H9 (cell line): Measurements from ENCODE around the gene TRPM3. TPM values are rescaled to one million over a fixed set of nuclear protein-coding genes. Genes with fewer than 3 reads are reported as not detected.

Experiments used
- DNase-seq: peaks from one replicate; pipeline ENCODE4 v3.0.0-alpha.2; 2017
- H2AFZ ChIP-seq: one replicate; pipeline ENCODE4 v1.6.1; 2013; ENCODE audit warnings: mild to moderate bottlenecking, low read length, control low read depth, moderate library complexity
- H2AK5ac ChIP-seq: 2 replicates; pipeline ENCODE4 v1.6.1; 2013; ENCODE audit warnings: low read length, control low read depth, mixed read lengths; ENCODE audit not compliant: insufficient read length
- H2BK120ac ChIP-seq: one replicate; pipeline ENCODE4 v1.6.1; 2013; ENCODE audit warnings: low read depth, mild to moderate bottlenecking, low read length, control low read depth, inconsistent platforms; ENCODE audit not compliant: poor library complexity, severe bottlenecking
- H2BK12ac ChIP-seq: 2 replicates; pipeline ENCODE4 v1.6.1; 2013; ENCODE audit warnings: low read length, control low read depth, mixed read lengths, low read depth; ENCODE audit not compliant: insufficient read length
- H2BK15ac ChIP-seq: 2 replicates; pipeline ENCODE4 v1.6.1; 2013; ENCODE audit warnings: low read depth, low read length, control low read depth
- H2BK20ac ChIP-seq: one replicate; pipeline ENCODE4 v1.6.1; 2013; ENCODE audit warnings: low read depth, mild to moderate bottlenecking, low read length, control low read depth, inconsistent platforms; ENCODE audit not compliant: poor library complexity, severe bottlenecking
- H2BK5ac ChIP-seq: 2 replicates; pipeline ENCODE4 v1.6.1; 2013; ENCODE audit warnings: low read length, control low read depth, mixed read lengths; ENCODE audit not compliant: insufficient read length
- H3K14ac ChIP-seq: 2 replicates; pipeline ENCODE4 v1.6.1; 2013; ENCODE audit warnings: low read length, control low read depth; ENCODE audit not compliant: insufficient read depth
- H3K18ac ChIP-seq: 2 replicates; pipeline ENCODE4 v1.6.1; 2013; ENCODE audit warnings: low read depth, mild to moderate bottlenecking, mixed read lengths, low read length, control low read depth; ENCODE audit not compliant: insufficient read length
- H3K23ac ChIP-seq: 2 replicates; pipeline ENCODE4 v1.6.1; 2013; ENCODE audit warnings: low read length, control low read depth, mixed read lengths, low read depth; ENCODE audit not compliant: insufficient read length
- H3K23me2 ChIP-seq: 2 replicates; pipeline ENCODE4 v1.6.1; 2013; ENCODE audit warnings: low read depth, mild to moderate bottlenecking, mixed read lengths, low read length, control low read depth; ENCODE audit not compliant: insufficient read length, poor library complexity, severe bottlenecking
- H3K27ac ChIP-seq: 2 replicates; pipeline ENCODE4 v1.5.1; 2013; ENCODE audit warnings: low read length, control low read depth, mixed read lengths, low read depth; ENCODE audit not compliant: insufficient read length
- H3K27me3 ChIP-seq: 2 replicates; pipeline ENCODE4 v1.6.1; 2013; ENCODE audit warnings: low read length, control low read depth, inconsistent platforms; ENCODE audit not compliant: insufficient read depth
- H3K4ac ChIP-seq: 2 replicates; pipeline ENCODE4 v1.6.1; 2013; ENCODE audit warnings: low read depth, mild to moderate bottlenecking, control low read depth, inconsistent platforms, low read length, moderate library complexity
- H3K4me1 ChIP-seq: 2 replicates; pipeline ENCODE4 v1.6.1; 2013; ENCODE audit warnings: low read length, control low read depth, inconsistent platforms; ENCODE audit not compliant: insufficient read depth
- H3K4me2 ChIP-seq: 2 replicates; pipeline ENCODE4 v1.6.1; 2013; ENCODE audit warnings: low read length, control low read depth, mixed read lengths; ENCODE audit not compliant: insufficient read length, insufficient read depth
- H3K56ac ChIP-seq: 2 replicates; pipeline ENCODE4 v1.6.1; 2013; ENCODE audit warnings: low read depth, mild to moderate bottlenecking, mixed read lengths, low read length, control low read depth; ENCODE audit not compliant: insufficient read length
- H3K79me1 ChIP-seq: 2 replicates; pipeline ENCODE4 v1.6.1; 2013; ENCODE audit warnings: low read depth, mild to moderate bottlenecking, moderate library complexity, low read length, control low read depth, inconsistent platforms; ENCODE audit not compliant: insufficient read depth, poor library complexity, severe bottlenecking
- H3K79me2 ChIP-seq: 2 replicates; pipeline ENCODE4 v1.6.1; 2013; ENCODE audit warnings: low read length, control low read depth, inconsistent platforms; ENCODE audit not compliant: insufficient read depth
- H3K9ac ChIP-seq: 2 replicates; pipeline ENCODE4 v1.6.1; 2013; ENCODE audit warnings: low read length, control low read depth, mixed read lengths; ENCODE audit not compliant: insufficient read length; ENCODE audit errors: extremely low read depth
- H3K9me3 ChIP-seq: one replicate; pipeline ENCODE4 v1.6.1; 2013; ENCODE audit warnings: low read depth, low read length, inconsistent platforms; ENCODE audit not compliant: control insufficient read depth
- H3T11ph ChIP-seq: one replicate; pipeline ENCODE4 v1.6.1; 2013; ENCODE audit warnings: mild to moderate bottlenecking, low read length, control low read depth, inconsistent platforms
- H4K20me1 ChIP-seq: one replicate; pipeline ENCODE4 v1.6.1; 2013; ENCODE audit not compliant: control insufficient read depth, insufficient read length, insufficient read depth
- H4K5ac ChIP-seq: 2 replicates; pipeline ENCODE4 v1.6.1; 2013; ENCODE audit warnings: low read depth, mild to moderate bottlenecking, mixed read lengths, low read length, control low read depth; ENCODE audit not compliant: insufficient read length
- H4K8ac ChIP-seq: replicated peaks from 2 replicates; pipeline ENCODE4 v1.6.1; 2013; ENCODE audit warnings: low read length, control low read depth, mixed read lengths, low read depth; ENCODE audit not compliant: insufficient read length
- H4K91ac ChIP-seq: 2 replicates; pipeline ENCODE4 v1.6.1; 2013; ENCODE audit warnings: low read depth, mild to moderate bottlenecking, moderate library complexity, mixed read lengths, low read length, control low read depth; ENCODE audit not compliant: insufficient read length
- H3K27ac Mint-ChIP-seq, 3 experiments: 2 replicates in 2 of 3; 3 replicates in 1 of 3; pipeline ENCODE4 v1.8.0; 2020 to 2021; ENCODE audit warnings: mixed read lengths in 3 of 3, mild to moderate bottlenecking in 1 of 3, moderate library complexity in 1 of 3
- H3K27me3 Mint-ChIP-seq: 2 replicates; pipeline ENCODE4 v1.8.0; 2021; ENCODE audit warnings: low read depth, mild to moderate bottlenecking, moderate library complexity, mixed read lengths
- H3K36me3 Mint-ChIP-seq, 3 experiments: 2 replicates in 2 of 3; 3 replicates in 1 of 3; pipeline ENCODE4 v1.8.0; 2020 to 2021; ENCODE audit warnings: low read depth in 3 of 3, mixed read lengths in 3 of 3; ENCODE audit not compliant: insufficient read depth in 1 of 3
- H3K4me1 Mint-ChIP-seq, 2 experiments: 2 replicates each; pipeline ENCODE4 v1.8.0; 2020; ENCODE audit warnings: mixed read lengths in 2 of 2
- H3K4me3 Mint-ChIP-seq, 2 experiments: 2 replicates in 1 of 2; 3 replicates in 1 of 2; pipeline ENCODE4 v1.8.0; 2020 to 2021; ENCODE audit warnings: mild to moderate bottlenecking in 2 of 2, mixed read lengths in 2 of 2, moderate library complexity in 1 of 2
- H3K9me3 Mint-ChIP-seq, 2 experiments: 2 replicates in 1 of 2; 3 replicates in 1 of 2; pipeline ENCODE4 v1.8.0; 2020; ENCODE audit warnings: mild to moderate bottlenecking in 2 of 2, mixed read lengths in 2 of 2, moderate library complexity in 1 of 2
- WGBS: extraction: QIAGEN DNeasy Blood & Tissue Kit; methylation state at CpG from one replicate; pipeline ENCODE4 v1.1.7; 2013; ENCODE audit warnings: missing lambda C conversion rate, low lambda C conversion rate, mixed read lengths; ENCODE audit not compliant: insufficient read length; ENCODE audit errors: extremely low coverage; 5-methylcytosine and 5-hydroxymethylcytosine counted together
- total RNA-seq: library from RNA; stranded (reverse); gene quantifications from 2 replicates; pipeline ENCODE4 v1.2.1, GENCODE V29; 2021
- TF ChIP-seq, protein P1 (sequence below): fragments of 200-600 bp; sonication (generic); conservative IDR thresholded peaks from 3 replicates; pipeline ENCODE4 v1.8.0; 2021; ENCODE audit warnings: antibody characterized with exemption, mild to moderate bottlenecking

TRPM3 gene
- total RNA-seq, 1 experiment from 2014 or later, result 10.3 TPM

DNA sequence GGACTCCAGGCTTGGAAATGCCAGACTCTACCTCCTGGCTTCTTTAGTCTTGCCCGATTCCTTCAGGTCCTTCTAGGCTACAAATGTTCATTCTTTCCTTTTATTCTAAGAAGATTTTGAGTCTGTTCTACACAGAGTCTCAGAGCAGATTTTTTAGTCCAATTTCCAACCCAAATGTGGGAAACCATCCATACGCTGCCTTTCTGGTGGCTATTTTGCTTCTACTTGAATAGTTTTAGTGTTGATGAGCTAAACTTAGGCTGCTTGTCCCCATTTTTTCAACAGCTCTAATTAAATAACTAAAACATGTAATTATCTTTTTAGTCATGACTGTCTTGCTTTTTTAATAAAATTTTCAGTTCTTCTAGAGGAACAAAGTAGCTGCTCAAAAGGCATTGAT lies 594.5 kb downstream of the TRPM3 start:
- Histone ChIP-seq H3K14ac (no peak overlapping the region), H3K79me2 (no peaks in the 10 kb centered on the region), H4K20me1 (no peaks in the 10 kb centered on the region), H3K9ac (no peak overlapping the region), H2BK15ac (no peak overlapping the region), H2BK12ac (no peak overlapping the region), H2AFZ (no peak overlapping the region), H3K27me3 (no peaks in the 10 kb centered on the region), H3K27ac (no peak overlapping the region), H3K4me1 (no peaks in the 10 kb centered on the region; the same call in 1 of the 2 replicates), H3K23me2 (no peaks in the 10 kb centered on the region), H3K9me3 (no peaks in the 10 kb centered on the region), H3K79me1 (no peaks in the 10 kb centered on the region), H4K8ac (no peak overlapping the region), H3K4ac (no peak overlapping the region), H3K56ac (no peak overlapping the region), H2BK5ac (no peak overlapping the region), H4K5ac (no peak overlapping the region), H2AK5ac (no peak overlapping the region), H3K18ac (no peak overlapping the region), H2BK20ac (no peak overlapping the region), H3K4me2 (no peak overlapping the region), H3K23ac (no peak overlapping the region), H4K91ac (no peak overlapping the region), H2BK120ac (no peak overlapping the region), H3T11ph (no peak overlapping the region)
- no peak for DNase-seq
- TF ChIP-seq, protein P1, sequence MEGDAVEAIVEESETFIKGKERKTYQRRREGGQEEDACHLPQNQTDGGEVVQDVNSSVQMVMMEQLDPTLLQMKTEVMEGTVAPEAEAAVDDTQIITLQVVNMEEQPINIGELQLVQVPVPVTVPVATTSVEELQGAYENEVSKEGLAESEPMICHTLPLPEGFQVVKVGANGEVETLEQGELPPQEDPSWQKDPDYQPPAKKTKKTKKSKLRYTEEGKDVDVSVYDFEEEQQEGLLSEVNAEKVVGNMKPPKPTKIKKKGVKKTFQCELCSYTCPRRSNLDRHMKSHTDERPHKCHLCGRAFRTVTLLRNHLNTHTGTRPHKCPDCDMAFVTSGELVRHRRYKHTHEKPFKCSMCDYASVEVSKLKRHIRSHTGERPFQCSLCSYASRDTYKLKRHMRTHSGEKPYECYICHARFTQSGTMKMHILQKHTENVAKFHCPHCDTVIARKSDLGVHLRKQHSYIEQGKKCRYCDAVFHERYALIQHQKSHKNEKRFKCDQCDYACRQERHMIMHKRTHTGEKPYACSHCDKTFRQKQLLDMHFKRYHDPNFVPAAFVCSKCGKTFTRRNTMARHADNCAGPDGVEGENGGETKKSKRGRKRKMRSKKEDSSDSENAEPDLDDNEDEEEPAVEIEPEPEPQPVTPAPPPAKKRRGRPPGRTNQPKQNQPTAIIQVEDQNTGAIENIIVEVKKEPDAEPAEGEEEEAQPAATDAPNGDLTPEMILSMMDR, result no peak
- H3K4me1 Mint-ChIP-seq, result peaks cover 8 to 12% of the 10 kb centered on the region in 2 experiments; a peak in 3 of 4 replicates
- no peak overlapping the region for H3K27ac Mint-ChIP-seq
- H3K4me3 Mint-ChIP-seq, result no peak overlapping the region
- H3K27me3 Mint-ChIP-seq, result no peaks in the 10 kb centered on the region
- no CpG with 5 or more reads among the region's 2 CpGs for WGBS
- H3K9me3 Mint-ChIP-seq, result peaks cover 7 to 10% of the 10 kb centered on the region in 2 experiments; a peak in 3 of 5 replicates
- peaks cover 0 to 11% (median 3%) of the 10 kb centered on the region in 3 experiments; a peak in 3 of 7 replicates for H3K36me3 Mint-ChIP-seq
